Tracheal epithelial cell (primary cell): ENCODE results near the gene DLG2. TPM values are rescaled to one million over a fixed set of nuclear protein-coding genes. Genes with fewer than 3 reads are reported as not detected.

ENCODE experiments used
- total RNA-seq: library from RNA; depleted of rRNA; stranded (reverse); fragments of >200 nt; gene quantifications from 2 replicates; pipeline ENCODE4 v1.2.1, GENCODE V29; 2014

Gene DLG2
- 0.48 and 0.85 TPM in 2 replicates for total RNA-seq

GRCh38 chr11:85627332-85627997 lies at the start of gene DLG2:
DLG2 (minus strand) TSS chr11:85627344.

GRCh38 chr11:85664615-85665481 lies 37.7 kb upstream of the DLG2 start, which contains the start of gene CREBZF:
CREBZF (minus strand) TSS chr11:85665129; CDS start chr11:85664875, 254 bp downstream.

GRCh38 chr11:85647604-85648299 lies 20.6 kb upstream of the DLG2 start, which contains the start of gene TMEM126A:
TMEM126A (plus strand) TSS chr11:85647967; CDS start chr11:85650256, 2,289 bp downstream.

GRCh38 chr11:85627998-85628770 lies 1.0 kb upstream of the DLG2 start, which contains the start of gene TMEM126B:
TMEM126B (plus strand) TSS chr11:85628593; CDS start chr11:85628608, 15 bp downstream.

Other genes with a start within 250 kb of the DLG2 start
- gene TMEM126B, start 1.2 kb upstream of the DLG2 start, total RNA-seq: 48.0 and 85.9 TPM in 2 replicates
- 30.8 and 40.5 TPM in 2 replicates for gene TMEM126A, start 20.6 kb upstream of the DLG2 start, total RNA-seq
- gene CREBZF, start 37.8 kb upstream of the DLG2 start, total RNA-seq: 42.7 and 50.1 TPM in 2 replicates
- gene CCDC89, start 58.9 kb upstream of the DLG2 start, total RNA-seq: not detected in 2 replicates
- 11.1 and 20.0 TPM in 2 replicates for gene SYTL2, start 183.8 kb upstream of the DLG2 start, total RNA-seq
- not detected in 2 replicates for gene CCDC83, start 228.0 kb upstream of the DLG2 start, total RNA-seq